IMR-90 (cell line): ENCODE results near the gene TIAM1. TPM values are rescaled to one million over a fixed set of nuclear protein-coding genes. Genes with fewer than 3 reads are reported as not detected.
A peak's percentile ranks its signal among the peaks of the same experiment; 100 is the strongest.

ENCODE experiments used
- ATAC-seq: fragments of 200-7000 bp; cut with Tn5 transposase; 2 replicates; pipeline ENCODE4 v1.9.1; 2020; ENCODE audit warnings: low read depth, mild to moderate bottlenecking, moderate library complexity
- BruUV-seq: library from RNA; stranded (reverse); fragments of 400-500 nt; replicated peaks from 2 replicates; lab custom pipeline; 2021; lab: Mats Ljungman, UMichigan
- CTCF ChIA-PET: fragments of 300-600 bp; formaldehyde crosslinking; extraction: SDS; loops from one replicate; lab custom pipeline; 2021; ENCODE audit warnings: antibody characterized with exemption; lab: Yijun Ruan, JAX
- POLR2A ChIA-PET: fragments of 300-600 bp; sonication (Branson Sonifier 250); formaldehyde crosslinking; loops from one replicate; lab custom pipeline; 2022; ENCODE audit warnings: antibody characterized with exemption; ENCODE audit not compliant: unreplicated experiment; lab: Charles Lee
- DNase-seq: peaks from one replicate; pipeline ENCODE4 v3.0.0; 2013
- H2AFZ ChIP-seq: replicated peaks from 2 replicates; pipeline ENCODE3; 2013; ENCODE audit warnings: low read length, mild to moderate bottlenecking; ENCODE audit not compliant: poor library complexity
- H2AK5ac ChIP-seq: 2 replicates; pipeline ENCODE4 v1.6.1; 2013; ENCODE audit warnings: low read depth, low read length, inconsistent platforms
- H2AK9ac ChIP-seq: replicated peaks from 2 replicates; pipeline ENCODE3; 2013; ENCODE audit warnings: mild to moderate bottlenecking, low read depth, low read length, moderate library complexity; ENCODE audit not compliant: poor library complexity
- H2BK120ac ChIP-seq: 2 replicates; pipeline ENCODE4 v1.6.1; 2013; ENCODE audit warnings: low read depth, low read length, inconsistent platforms
- H2BK15ac ChIP-seq: 3 replicates; pipeline ENCODE4 v1.6.1; 2013; ENCODE audit warnings: low read depth, low read length, inconsistent platforms
- H2BK20ac ChIP-seq: 2 replicates; pipeline ENCODE4 v1.6.1; 2013; ENCODE audit warnings: low read depth, mild to moderate bottlenecking, inconsistent platforms, low read length, moderate library complexity
- H2BK5ac ChIP-seq: 2 replicates; pipeline ENCODE4 v1.6.1; 2013; ENCODE audit warnings: mild to moderate bottlenecking, low read depth, low read length, inconsistent platforms; ENCODE audit not compliant: poor library complexity, severe bottlenecking
- H3K14ac ChIP-seq: replicated peaks from 2 replicates; pipeline ENCODE4 v1.6.1; 2013; ENCODE audit warnings: low read depth, low read length, inconsistent platforms
- H3K18ac ChIP-seq: 2 replicates; pipeline ENCODE4 v1.6.1; 2013; ENCODE audit warnings: low read depth, low read length, control low read depth
- H3K23ac ChIP-seq: 2 replicates; pipeline ENCODE4 v1.6.1; 2013; ENCODE audit warnings: low read depth, low read length, inconsistent platforms
- H3K27ac ChIP-seq: 2 replicates; pipeline ENCODE4 v1.5.1; 2013; ENCODE audit warnings: mild to moderate bottlenecking, control low read depth, low read length; ENCODE audit not compliant: insufficient read depth
- H3K27me3 ChIP-seq: 2 replicates; pipeline ENCODE4 v1.6.1; 2013; ENCODE audit warnings: low read length; ENCODE audit not compliant: control insufficient read depth, insufficient read depth
- H3K36me3 ChIP-seq: 2 replicates; pipeline ENCODE4 v1.6.1; 2013; ENCODE audit warnings: low read length, mixed read lengths; ENCODE audit not compliant: control insufficient read depth, insufficient read depth
- H3K4ac ChIP-seq: 2 replicates; pipeline ENCODE4 v1.6.1; 2013; ENCODE audit warnings: low read depth, low read length, inconsistent platforms
- H3K4me1 ChIP-seq: 2 replicates; pipeline ENCODE4 v1.6.1; 2013; ENCODE audit warnings: low read length, mixed read lengths; ENCODE audit not compliant: control insufficient read depth, insufficient read depth
- H3K4me2 ChIP-seq: 2 replicates; pipeline ENCODE4 v1.6.1; 2013; ENCODE audit warnings: low read depth, mild to moderate bottlenecking, control low read depth, low read length, moderate library complexity
- H3K4me3 ChIP-seq: 2 replicates; pipeline ENCODE4 v1.5.1; 2013; ENCODE audit warnings: low read depth, mild to moderate bottlenecking, control low read depth, low read length, moderate library complexity; ENCODE audit not compliant: insufficient read depth
- H3K56ac ChIP-seq: 2 replicates; pipeline ENCODE4 v1.6.1; 2013; ENCODE audit warnings: low read length, inconsistent platforms; ENCODE audit not compliant: insufficient read depth; ENCODE audit errors: extremely low read depth
- H3K79me1 ChIP-seq, 2 experiments: 2 replicates each; pipeline ENCODE4 v1.6.1; 2013; ENCODE audit warnings: low read length in 2 of 2, inconsistent platforms in 1 of 2, low read depth in 1 of 2
- H3K9ac ChIP-seq: 2 replicates; pipeline ENCODE4 v1.6.1; 2013; ENCODE audit warnings: low read depth, low read length, control low read depth
- H3K9me1 ChIP-seq: 2 replicates; pipeline ENCODE4 v1.6.1; 2013; ENCODE audit warnings: low read length, inconsistent platforms; ENCODE audit not compliant: insufficient read depth
- H3K9me3 ChIP-seq: 2 replicates; pipeline ENCODE4 v1.6.1; 2013; ENCODE audit warnings: low read length; ENCODE audit not compliant: control insufficient read depth, insufficient read depth
- H4K20me1 ChIP-seq: 2 replicates; pipeline ENCODE4 v1.6.1; 2013; ENCODE audit warnings: low read length, inconsistent platforms; ENCODE audit not compliant: insufficient read depth
- H4K5ac ChIP-seq: 2 replicates; pipeline ENCODE4 v1.6.1; 2013; ENCODE audit warnings: mild to moderate bottlenecking, low read depth, low read length, control low read depth
- H4K8ac ChIP-seq, 2 experiments: 2 replicates each; pipeline ENCODE4 v1.6.1; 2013; ENCODE audit warnings: low read depth in 2 of 2, low read length in 2 of 2, control low read depth in 1 of 2, inconsistent platforms in 1 of 2
- H4K91ac ChIP-seq: 2 replicates; pipeline ENCODE4 v1.6.1; 2013; ENCODE audit warnings: low read depth, low read length, inconsistent platforms; ENCODE audit not compliant: insufficient read depth
- CEBPB ChIP-seq: IDR thresholded peaks from 2 replicates; pipeline ENCODE4 v1.6.1; 2012; ENCODE audit warnings: low read depth, low read length, improper control_type of control experiment
- ELK1 ChIP-seq: fragments of 150-350 bp; IDR thresholded peaks from 2 replicates; pipeline ENCODE4 v1.6.1; 2016; ENCODE audit warnings: low read depth, mild to moderate bottlenecking, low read length, moderate library complexity, borderline replicate concordance
- FOS ChIP-seq: fragments of 150-350 bp; IDR thresholded peaks from 2 replicates; pipeline ENCODE4 v1.6.1; 2016; ENCODE audit warnings: low read depth, low read length
- MXI1 ChIP-seq: IDR thresholded peaks from 2 replicates; pipeline ENCODE4 v1.6.1; 2012; ENCODE audit warnings: low read depth, mild to moderate bottlenecking, low read length, moderate library complexity, borderline replicate concordance
- RCOR1 ChIP-seq: IDR thresholded peaks from 2 replicates; pipeline ENCODE4 v1.6.1; 2012; ENCODE audit warnings: mild to moderate bottlenecking, low read length, improper control_type of control experiment; ENCODE audit not compliant: insufficient replicate concordance
- SMC3 ChIP-seq: fragments of 150-350 bp; IDR thresholded peaks from 2 replicates; pipeline ENCODE4 v1.6.1; 2016; ENCODE audit warnings: low read depth, mild to moderate bottlenecking, antibody characterized with exemption, low read length, moderate library complexity
- WGBS, 2 experiments: methylation state at CpG; one replicate each; pipeline versions ENCODE4 v1.1.5 to v1.1.7; 2013; ENCODE audit warnings: missing lambda C conversion rate in 2 of 2; ENCODE audit not compliant: insufficient read length in 1 of 2; ENCODE audit errors: extremely low coverage in 2 of 2; 5-methylcytosine and 5-hydroxymethylcytosine counted together
- dilution Hi-C: fragments of 300-500 bp; cut with HindIII; formaldehyde crosslinking; loops from one replicate; pipeline ENCODE4 v1.14.3; 2018; ENCODE audit warnings: low sequenced_read_pairs; ENCODE audit not compliant: unreplicated experiment
- in situ Hi-C: fragments of 300-500 bp; cut with MboI; formaldehyde crosslinking; loops from 3 replicates; pipeline ENCODE4 v1.14.3; 2019; ENCODE audit warnings: low sequenced_read_pairs, inconsistent platforms, mixed read lengths
- intact Hi-C: fragments of 100-400 bp; cut with micrococcal nuclease; formaldehyde crosslinking; loops from 2 replicates; pipeline ENCODE4 v1.10.0; 2022
- polyA plus RNA-seq, 3 experiments: library from polyadenylated mRNA; depleted of rRNA; stranded (reverse); fragments of >200 nt; gene quantifications; 2 replicates each; pipeline ENCODE4 v1.2.3, GENCODE V29; 2012; ENCODE audit warnings: low replicate concordance in 1 of 3
- total RNA-seq: library from RNA; depleted of rRNA; stranded (reverse); fragments of >200 nt; gene quantifications from 2 replicates; pipeline ENCODE4 v1.2.3, GENCODE V29; 2012

Gene TIAM1
- total and polyA plus RNA-seq, 2 of the 4 experiments (the other 2 are of a cell fraction), result 2.9 to 9.3 TPM

- H4K8ac ChIP-seq, result no peak overlapping the region
Observed at GRCh38 chr21:31142600-31142999, 201.5 kb downstream of the TIAM1 start.

More at GRCh38 chr21:31142600-31142999, 201.5 kb downstream of the TIAM1 start:
- Histone ChIP-seq H4K20me1 (no peaks in the 10 kb centered on the region), H3K4me3 (no peak overlapping the region), H4K5ac (no peak overlapping the region), H3K79me1 (no peaks in the 10 kb centered on the region), H3K4me2 (no peak overlapping the region), H3K36me3 (no peaks in the 10 kb centered on the region), H2BK120ac (peak overlapping the region; percentile 19; the same call in 1 of the 2 replicates), H2AK5ac (no peak overlapping the region), H2AFZ (no peak overlapping the region), H2BK5ac (no peak overlapping the region), H4K91ac (no peak overlapping the region), H3K9me3 (no peaks in the 10 kb centered on the region), H3K27ac (no peak overlapping the region), H3K9ac (no peak overlapping the region), H3K18ac (no peak overlapping the region), H3K4me1 (no peaks in the 10 kb centered on the region; the same call in 1 of the 2 replicates), H3K27me3 (no peaks in the 10 kb centered on the region), H3K56ac (no peak overlapping the region), H3K14ac (no peak overlapping the region), H3K9me1 (no peaks in the 10 kb centered on the region), H2BK20ac (no peak overlapping the region), H3K23ac (no peak overlapping the region), H2BK15ac (no peak overlapping the region), H3K4ac (0 out of 2 replicates have a peak overlapping the region, but pooled peaks have one; percentile 18), H2AK9ac (no peak overlapping the region)
- dilution Hi-C loops (no loop called here), intact Hi-C loops (no loop called here), in situ Hi-C loops (no loop called here)
- BruUV-seq, result no TSS peak
- ATAC-seq (no peak), DNase-seq (no peak)
- WGBS, 2 experiments, result no CpG with 5 or more reads among the region's 7 CpGs
- CTCF ChIA-PET, result interaction anchor here (1.3 kb wide), 1 partner anchor 12 kb away, joined by 5 read pairs; no protein-coding TSS in a partner anchor
- TF ChIP-seq SMC3 (no peak), ELK1 (no peak), CEBPB (no peak), FOS (no peak), MXI1 (no peak), RCOR1 (no peak)
- POLR2A ChIA-PET, result no interaction called here
